HepG2 (cell line): ENCODE measurements around the gene ZSCAN1. TPM values are rescaled to one million over a fixed set of nuclear protein-coding genes. Genes with fewer than 3 reads are reported as not detected.

ENCODE experiments used
- ATAC-seq: fragments of 200-7000 bp; cut with Tn5 transposase; 3 replicates; pipeline ENCODE4 v1.9.1; 2020; ENCODE audit warnings: mild to moderate bottlenecking, moderate library complexity
- BruUV-seq: library from RNA; stranded (reverse); fragments of 400-500 nt; replicated peaks from 2 replicates; lab custom pipeline; 2021; lab: Mats Ljungman, UMichigan
- CTCF ChIA-PET: fragments of 300-600 bp; formaldehyde crosslinking; extraction: SDS; loops from one replicate; lab custom pipeline; 2021; ENCODE audit warnings: low total read pairs, inconsistent platforms, low intra/inter-chr PET ratio; lab: Yijun Ruan, JAX
- POLR2A ChIA-PET: fragments of 350-600 bp; sonication (Branson Sonifier 250); formaldehyde crosslinking; loops from one replicate; lab custom pipeline; 2020; ENCODE audit warnings: antibody characterized with exemption, inconsistent platforms; lab: Yijun Ruan, JAX
- DNase-seq: peaks from one replicate; pipeline ENCODE4 v3.0.0-alpha.2; 2015; ENCODE audit warnings: low spot score
- FAIRE-seq: peaks from 3 replicates; lab custom pipeline; 2011; peaks lifted over from hg19 to GRCh38; lab: Jason Lieb, UNC
- H2AFZ ChIP-seq: one replicate; pipeline ENCODE4 v1.6.1; 2011; ENCODE audit warnings: low read length, inconsistent platforms
- H3K27ac ChIP-seq: fragments of 300-600 bp; 3 replicates; pipeline ENCODE4 v1.8.0; 2011; ENCODE audit warnings: mixed run types, mild to moderate bottlenecking, mixed read lengths, low read length, inconsistent platforms; ENCODE audit not compliant: insufficient read depth; ENCODE audit errors: extremely low read length
- H3K27me3 ChIP-seq, 2 experiments: fragments of 200-600 bp in 1 of 2; 2 replicates in 1 of 2; 3 replicates in 1 of 2; pipeline versions ENCODE4 v1.6.0 to v1.8.0; 2011; ENCODE audit warnings: low read length in 2 of 2, mild to moderate bottlenecking in 2 of 2, moderate library complexity in 2 of 2, inconsistent platforms in 1 of 2; ENCODE audit not compliant: insufficient read depth in 2 of 2, control insufficient read depth in 1 of 2
- H3K36me3 ChIP-seq, 2 experiments: fragments of 200-600 bp in 1 of 2; replicated peaks in 1 of 2; 2 replicates in 1 of 2; 3 replicates in 1 of 2; pipeline versions ENCODE4 v1.5.1 to v1.8.0; 2011; ENCODE audit warnings: low read length in 2 of 2, inconsistent platforms in 1 of 2; ENCODE audit not compliant: insufficient read depth in 2 of 2, control insufficient read depth in 1 of 2
- H3K4me1 ChIP-seq: 2 replicates; pipeline ENCODE4 v1.5.1; 2012; ENCODE audit warnings: low read length, inconsistent platforms; ENCODE audit not compliant: insufficient read depth
- H3K4me2 ChIP-seq: 2 replicates; pipeline ENCODE4 v1.6.0; 2011; ENCODE audit warnings: low read depth, low read length, inconsistent platforms
- H3K4me3 ChIP-seq, 3 experiments: fragments of 200-600 bp in 1 of 3; sonication (generic), shearing (Covaris generic) in 1 of 3; replicated peaks in 1 of 3; 2 replicates each; pipeline ENCODE4 v1.5.1; 2011 to 2016; ENCODE audit warnings: low read length in 3 of 3, inconsistent platforms in 2 of 3, low read depth in 2 of 3, mild to moderate bottlenecking in 2 of 3, control low read depth in 1 of 3, mixed read lengths in 1 of 3; ENCODE audit not compliant: insufficient read depth in 1 of 3
- H3K79me2 ChIP-seq: one replicate; pipeline ENCODE4 v1.6.1; 2011; ENCODE audit warnings: low read length, inconsistent platforms; ENCODE audit not compliant: insufficient read depth
- H3K9ac ChIP-seq: 2 replicates; pipeline ENCODE4 v1.6.0; 2011; ENCODE audit warnings: mild to moderate bottlenecking, low read depth, low read length, inconsistent platforms; ENCODE audit not compliant: insufficient read depth
- H3K9me3 ChIP-seq: 2 replicates; pipeline ENCODE4 v1.5.1; 2012; ENCODE audit warnings: mild to moderate bottlenecking, low read length
- H4K20me1 ChIP-seq: 2 replicates; pipeline ENCODE4 v1.6.0; 2011; ENCODE audit warnings: inconsistent platforms, mild to moderate bottlenecking, low read length, moderate library complexity; ENCODE audit not compliant: insufficient read depth
- MLLT10 ChIP-seq: sonication (generic); formaldehyde crosslinking; IDR thresholded peaks from 2 replicates; pipeline ENCODE4 v1.4.0; 2020; ENCODE audit warnings: missing genetic modification reagents
- NFE2 ChIP-seq: sonication (generic); formaldehyde crosslinking; IDR thresholded peaks from 2 replicates; pipeline ENCODE4 v1.4.0; 2020; ENCODE audit warnings: missing genetic modification reagents
- NFYB ChIP-seq: sonication (generic); formaldehyde crosslinking; IDR thresholded peaks from 2 replicates; pipeline ENCODE4 v1.4.0; 2020; ENCODE audit warnings: missing genetic modification reagents
- PAWR ChIP-seq: sonication (generic); formaldehyde crosslinking; IDR thresholded peaks from 2 replicates; pipeline ENCODE4 v1.4.0; 2020; ENCODE audit warnings: missing genetic modification reagents, mild to moderate bottlenecking, borderline replicate concordance
- PAX8 ChIP-seq: sonication (generic); formaldehyde crosslinking; IDR thresholded peaks from 2 replicates; pipeline ENCODE4 v1.8.0; 2022; ENCODE audit warnings: mild to moderate bottlenecking, missing genetic modification reagents, borderline replicate concordance
- POLR2AphosphoS2 ChIP-seq: IDR thresholded peaks from 2 replicates; pipeline ENCODE4 v1.6.1; 2011; ENCODE audit warnings: low read depth, low read length, improper control_type of control experiment
- POLR2G ChIP-seq: fragments of 200-400 bp; formaldehyde crosslinking; IDR thresholded peaks from 2 replicates; pipeline ENCODE4 v1.6.1; 2018; ENCODE audit warnings: mild to moderate bottlenecking, low read depth, low read length, moderate library complexity
- ZNF205 ChIP-seq: IDR thresholded peaks from 2 replicates; pipeline ENCODE4 v1.6.1; 2018; ENCODE audit warnings: missing biosample characterization, missing genetic modification reagents
- ZNF343 ChIP-seq: sonication (generic); formaldehyde crosslinking; IDR thresholded peaks from 2 replicates; pipeline ENCODE4 v1.4.0; 2020; ENCODE audit warnings: mild to moderate bottlenecking, missing genetic modification reagents
- ZNF629 ChIP-seq: sonication (generic); formaldehyde crosslinking; conservative IDR thresholded peaks from 2 replicates; pipeline ENCODE4 v1.5.0; 2020; ENCODE audit warnings: missing genetic modification reagents
- WGBS: methylation state at CpG from one replicate; pipeline ENCODE4 v1.1.6; 2017; ENCODE audit warnings: low lambda C conversion rate; 5-methylcytosine and 5-hydroxymethylcytosine counted together
- in situ Hi-C: cut with HindIII; loops from 2 replicates; pipeline ENCODE4 v1.10.0; 2017; ENCODE audit warnings: low pct_unique_long_range_greater_than_20kb; ENCODE audit not compliant: extremely low pct_ligation_motif_present
- intact Hi-C: fragments of 100-400 bp; cut with micrococcal nuclease; formaldehyde crosslinking; loops from one replicate; pipeline ENCODE4 v1.10.0; 2022; ENCODE audit not compliant: unreplicated experiment
- polyA plus RNA-seq, 8 experiments: library from polyadenylated mRNA; depleted of rRNA in 3 of 8; stranded (reverse) in 7 of 8; unstranded in 1 of 8; fragments of >200 nt; fragmentation: Illumina TruSeq in 4 of 8; extraction: Trizol in 4 of 8; gene quantifications; 2 replicates each; pipeline versions ENCODE4 v1.2.1 to v1.2.3, GENCODE V29; 2011 to 2016; ENCODE audit warnings: low read depth in 4 of 8, missing spikeins in 1 of 8, mixed read lengths in 1 of 8; ENCODE audit not compliant: insufficient read depth in 1 of 8
- total RNA-seq, 5 experiments: library from RNA; depleted of rRNA; stranded (reverse); fragments of >200 nt; fragmentation: Illumina TruSeq; extraction: Trizol; gene quantifications; 2 replicates each; pipeline ENCODE4 v1.2.3, GENCODE V29; 2016; ENCODE audit warnings: low read depth in 1 of 5
- TF ChIP-seq, protein P1 (sequence below): sonication (generic); formaldehyde crosslinking; IDR thresholded peaks from 2 replicates; pipeline ENCODE4 v1.9.0; 2021; ENCODE audit warnings: missing genetic modification reagents, mild to moderate bottlenecking, borderline replicate concordance
- TF ChIP-seq, protein P2 (sequence below): sonication (generic); formaldehyde crosslinking; IDR thresholded peaks from 2 replicates; pipeline ENCODE4 v1.4.0; 2020; ENCODE audit warnings: missing genetic modification reagents

The ZSCAN1 gene
- total and polyA plus RNA-seq, 2 of the 13 experiments (the other 11 are each of a cell fraction or from before 2014, with no cell fraction given), result not detected

DNA sequence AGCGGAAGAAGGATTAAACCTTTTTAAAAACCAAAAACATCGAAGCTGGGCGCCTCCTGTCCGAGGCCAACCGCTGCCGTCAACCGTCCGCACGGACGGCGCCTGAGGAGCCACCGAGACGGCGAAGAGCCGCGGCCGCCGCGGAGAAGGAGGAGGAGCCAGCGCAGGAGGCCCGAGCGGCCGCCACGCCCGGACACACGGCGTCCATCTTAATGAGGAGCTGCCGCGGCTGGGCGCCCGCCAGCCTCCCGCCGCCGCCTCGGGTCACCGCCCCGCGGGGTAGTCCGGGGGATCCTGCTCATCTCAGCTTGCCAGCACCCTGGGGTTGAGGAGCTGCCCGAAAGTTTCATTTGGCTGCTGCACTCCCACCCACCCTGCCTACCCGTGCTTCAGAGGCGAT is 10.6 kb downstream of the ZSCAN1 start:
- Histone ChIP-seq H4K20me1 (no peaks in the 10 kb centered on the region), H3K79me2 (no peaks in the 10 kb centered on the region), H3K4me2 (no peak overlapping the region), H3K36me3 (no peaks in the 10 kb centered on the region), H3K4me3 (no peak overlapping the region), H3K27me3 (no peaks in the 10 kb centered on the region; a peak in 1 of 5 replicates), H2AFZ (no peak overlapping the region), H3K9ac (no peak overlapping the region), H3K4me1 (no peaks in the 10 kb centered on the region), H3K27ac (no peak overlapping the region), H3K9me3 (peaks cover 58% of the 10 kb centered on the region)
- ChIA-PET POLR2A (no interaction called here), CTCF (no interaction called here)
- ATAC-seq (no peak), DNase-seq (no peak), FAIRE-seq (no peak)
- no TSS peak for BruUV-seq
- intact Hi-C loops, result no loop called here
- in situ Hi-C loops, result no loop called here
- 87% methylated on average over 40 of the region's 42 CpGs for WGBS
- TF ChIP-seq, protein P1, sequence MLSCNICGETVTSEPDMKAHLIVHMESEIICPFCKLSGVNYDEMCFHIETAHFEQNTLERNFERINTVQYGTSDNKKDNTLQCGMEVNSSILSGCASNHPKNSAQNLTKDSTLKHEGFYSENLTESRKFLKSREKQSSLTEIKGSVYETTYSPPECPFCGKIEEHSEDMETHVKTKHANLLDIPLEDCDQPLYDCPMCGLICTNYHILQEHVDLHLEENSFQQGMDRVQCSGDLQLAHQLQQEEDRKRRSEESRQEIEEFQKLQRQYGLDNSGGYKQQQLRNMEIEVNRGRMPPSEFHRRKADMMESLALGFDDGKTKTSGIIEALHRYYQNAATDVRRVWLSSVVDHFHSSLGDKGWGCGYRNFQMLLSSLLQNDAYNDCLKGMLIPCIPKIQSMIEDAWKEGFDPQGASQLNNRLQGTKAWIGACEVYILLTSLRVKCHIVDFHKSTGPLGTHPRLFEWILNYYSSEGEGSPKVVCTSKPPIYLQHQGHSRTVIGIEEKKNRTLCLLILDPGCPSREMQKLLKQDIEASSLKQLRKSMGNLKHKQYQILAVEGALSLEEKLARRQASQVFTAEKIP (CRISPR knock-in tag), result no peak
- TF ChIP-seq ZNF343 (CRISPR knock-in tag) (no peak), ZNF629 (CRISPR knock-in tag) (no peak), MLLT10 (CRISPR knock-in tag) (no peak), POLR2AphosphoS2 (no peak), ZNF205 (CRISPR knock-in tag) (no peak), NFE2 (CRISPR knock-in tag) (no peak), NFYB (CRISPR knock-in tag) (no peak), PAX8 (CRISPR knock-in tag) (no peak), PAWR (no peak), POLR2G (no peak)
- TF ChIP-seq, protein P2, sequence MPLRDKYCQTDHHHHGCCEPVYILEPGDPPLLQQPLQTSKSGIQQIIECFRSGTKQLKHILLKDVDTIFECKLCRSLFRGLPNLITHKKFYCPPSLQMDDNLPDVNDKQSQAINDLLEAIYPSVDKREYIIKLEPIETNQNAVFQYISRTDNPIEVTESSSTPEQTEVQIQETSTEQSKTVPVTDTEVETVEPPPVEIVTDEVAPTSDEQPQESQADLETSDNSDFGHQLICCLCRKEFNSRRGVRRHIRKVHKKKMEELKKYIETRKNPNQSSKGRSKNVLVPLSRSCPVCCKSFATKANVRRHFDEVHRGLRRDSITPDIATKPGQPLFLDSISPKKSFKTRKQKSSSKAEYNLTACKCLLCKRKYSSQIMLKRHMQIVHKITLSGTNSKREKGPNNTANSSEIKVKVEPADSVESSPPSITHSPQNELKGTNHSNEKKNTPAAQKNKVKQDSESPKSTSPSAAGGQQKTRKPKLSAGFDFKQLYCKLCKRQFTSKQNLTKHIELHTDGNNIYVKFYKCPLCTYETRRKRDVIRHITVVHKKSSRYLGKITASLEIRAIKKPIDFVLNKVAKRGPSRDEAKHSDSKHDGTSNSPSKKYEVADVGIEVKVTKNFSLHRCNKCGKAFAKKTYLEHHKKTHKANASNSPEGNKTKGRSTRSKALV (CRISPR knock-in tag), result no peak
